Measurements from ENCODE around the gene CTBP1.
A peak's percentile ranks its signal among the peaks of the same experiment; 100 is the strongest.

Gene CTBP1

DNA sequence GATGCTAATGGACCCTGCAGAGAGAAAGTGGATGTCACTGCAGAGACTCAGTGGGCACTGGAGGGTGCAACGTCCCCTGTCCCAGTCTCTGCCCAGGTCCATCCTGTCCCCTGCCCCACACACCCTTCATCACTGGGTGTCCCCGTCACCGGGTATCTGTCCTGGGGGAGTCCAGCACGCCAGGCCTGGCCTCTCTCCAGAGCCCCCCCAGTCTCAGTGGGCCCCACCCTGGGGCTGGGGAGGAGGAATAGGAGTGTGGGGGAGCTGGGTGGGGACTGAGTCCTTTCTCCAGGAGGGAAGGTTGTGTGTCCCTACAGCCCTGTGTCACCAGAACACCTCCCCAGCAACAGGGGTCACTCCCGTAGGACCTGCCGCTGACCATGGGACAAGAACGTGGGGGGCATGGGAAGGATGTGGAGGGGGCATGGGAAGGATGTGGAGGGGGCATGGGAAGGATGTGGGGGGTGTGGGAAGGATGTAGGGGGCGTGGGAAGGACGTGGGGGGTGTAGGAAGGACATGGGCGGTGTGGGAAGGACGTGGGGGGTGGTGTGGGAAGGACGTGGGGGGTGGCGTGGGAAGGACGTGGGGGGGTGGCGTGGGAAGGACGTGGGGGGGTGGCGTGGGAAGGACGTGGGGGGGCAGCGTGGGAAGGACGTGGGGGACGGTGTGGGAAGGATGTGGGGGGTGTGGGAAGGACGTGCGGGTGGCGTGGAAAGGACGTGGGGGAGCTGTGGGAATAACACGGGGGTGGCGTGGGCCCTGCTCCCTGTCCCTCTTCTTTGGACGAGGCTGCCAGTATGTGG is 55.5 kb downstream of the CTBP1 start:
- DNase-seq = no peak

DNA sequence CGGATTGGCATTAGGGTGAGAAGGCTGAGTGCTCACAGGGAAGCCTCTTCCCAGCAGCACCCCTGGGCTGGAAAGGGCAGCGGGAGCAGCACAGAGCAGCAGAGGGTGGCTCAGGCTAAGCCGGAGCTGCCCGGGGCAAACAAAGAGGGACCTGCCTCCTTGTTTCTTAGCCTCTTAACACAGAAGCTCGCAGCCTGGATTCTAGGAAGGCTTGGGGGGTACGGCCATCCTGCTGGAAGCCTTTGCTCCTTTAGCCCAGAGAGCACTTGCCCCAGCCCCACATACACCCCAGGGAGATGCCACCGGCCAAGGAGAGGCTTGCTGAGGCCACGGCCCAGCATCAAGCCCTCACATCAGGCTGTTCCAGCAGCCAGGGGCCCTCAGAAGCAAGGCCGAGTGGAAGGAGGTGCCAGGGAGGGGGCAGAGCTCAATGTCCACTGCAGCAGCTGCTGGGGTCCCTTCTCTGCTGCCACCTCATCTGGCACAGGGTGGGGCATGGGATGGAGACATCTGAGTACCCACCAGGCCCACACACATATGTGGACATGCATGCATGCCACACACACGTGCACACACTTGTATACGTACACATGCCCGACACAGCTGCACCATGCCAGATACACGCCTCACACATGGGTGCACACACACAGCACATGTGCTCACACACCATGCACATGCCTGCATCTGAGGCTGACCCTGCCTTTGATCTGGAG is 56.3 kb downstream of the CTBP1 start:
- DNase-seq = no peak

DNA sequence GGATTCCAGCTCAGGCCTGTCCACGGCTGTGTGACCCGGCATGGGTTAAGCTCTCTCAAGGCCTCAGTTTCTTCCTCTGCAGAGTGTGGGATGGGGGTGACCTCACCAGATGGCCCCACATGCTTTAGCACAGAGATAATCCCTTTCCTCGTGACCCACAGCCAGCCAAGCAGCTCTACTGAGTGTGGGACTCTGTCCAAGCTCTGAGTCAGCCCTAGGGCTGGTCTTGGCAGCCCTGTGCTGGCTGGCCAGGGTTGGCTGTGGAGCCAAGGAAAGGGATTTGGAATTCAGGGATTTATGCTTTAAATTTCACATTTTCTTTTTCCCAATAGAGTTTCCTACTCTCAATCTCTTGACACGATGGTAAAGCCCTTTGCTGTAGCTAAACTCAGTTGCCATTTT is 56.8 kb downstream of the CTBP1 start:
- DNase-seq = no peak

DNA sequence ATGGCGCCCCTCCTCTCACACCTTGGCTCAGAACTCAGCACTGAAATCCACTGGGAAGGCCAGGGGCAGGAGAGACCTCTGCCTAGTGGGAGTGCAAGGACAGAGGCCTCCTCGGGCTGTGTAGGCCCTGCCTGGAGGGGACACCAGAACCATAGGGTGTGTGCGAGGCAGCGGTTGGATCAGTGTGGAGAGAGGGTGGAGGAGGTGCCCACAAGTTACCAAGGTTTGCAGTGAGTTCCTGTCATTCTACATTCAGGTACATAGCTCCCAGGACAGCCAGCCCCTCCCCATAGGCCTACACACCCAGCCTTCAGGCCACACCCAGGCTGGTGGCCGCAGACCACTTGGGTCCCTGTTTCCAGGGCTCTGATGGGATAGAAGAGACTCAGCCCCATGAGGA is 57.3 kb downstream of the CTBP1 start:
- no peak for DNase-seq

DNA sequence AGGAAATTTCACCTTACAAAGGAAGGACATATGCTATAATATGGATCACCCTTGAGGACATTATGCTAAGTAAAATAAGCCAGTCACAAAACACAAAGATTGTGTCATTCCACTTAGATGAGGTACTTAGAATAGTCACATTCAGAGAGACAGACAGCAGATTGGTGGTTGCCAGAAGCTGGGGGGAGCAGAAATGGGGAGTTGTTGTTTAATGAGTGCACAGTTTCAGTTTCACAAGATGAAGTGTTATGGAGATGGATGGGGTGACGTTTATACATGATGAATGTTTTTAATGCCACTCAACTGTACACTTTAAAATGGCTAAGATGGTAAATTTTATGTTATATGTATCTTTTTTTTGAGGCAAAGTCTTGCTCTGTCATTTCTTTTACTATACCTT is 61.7 kb downstream of the CTBP1 start:
- DNase-seq = peak; percentile 30

DNA sequence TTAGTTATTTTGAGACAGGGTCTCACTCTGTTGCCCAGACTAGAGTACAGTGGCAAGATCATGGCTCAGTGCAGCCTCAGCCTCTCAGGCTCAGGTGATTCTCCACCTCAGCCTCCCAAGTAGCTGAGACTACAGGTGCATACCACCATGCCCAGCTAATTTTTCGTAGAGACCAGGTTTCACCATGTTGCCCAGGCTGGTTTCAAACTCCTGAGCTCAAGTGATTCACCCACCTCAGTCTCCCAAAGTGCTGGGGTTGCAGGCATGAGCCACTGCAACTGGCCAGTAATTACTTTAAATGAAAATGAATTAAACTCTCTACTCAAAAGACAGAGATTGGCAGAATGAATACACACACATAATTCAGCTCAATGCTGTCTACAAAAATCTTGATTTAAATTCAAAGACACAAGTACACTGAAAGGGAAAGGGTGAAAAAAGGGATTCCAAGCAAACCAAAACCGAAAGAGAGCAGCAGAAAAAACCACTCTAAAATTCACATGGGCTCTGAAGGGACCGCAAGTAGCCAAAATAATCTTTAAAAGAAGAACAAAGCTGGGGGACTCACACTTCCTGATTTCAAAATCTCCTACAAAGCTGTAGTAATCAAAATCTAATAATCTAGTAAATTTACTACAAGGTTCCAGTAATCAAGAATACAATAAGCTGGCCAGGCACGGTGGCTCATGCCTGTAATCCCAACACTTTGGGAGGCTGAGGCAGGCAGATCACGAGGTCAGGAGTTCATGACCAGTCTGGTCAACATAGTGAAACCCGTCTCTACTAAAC is 64.8 kb downstream of the CTBP1 start:
- DNase-seq = no peak

DNA sequence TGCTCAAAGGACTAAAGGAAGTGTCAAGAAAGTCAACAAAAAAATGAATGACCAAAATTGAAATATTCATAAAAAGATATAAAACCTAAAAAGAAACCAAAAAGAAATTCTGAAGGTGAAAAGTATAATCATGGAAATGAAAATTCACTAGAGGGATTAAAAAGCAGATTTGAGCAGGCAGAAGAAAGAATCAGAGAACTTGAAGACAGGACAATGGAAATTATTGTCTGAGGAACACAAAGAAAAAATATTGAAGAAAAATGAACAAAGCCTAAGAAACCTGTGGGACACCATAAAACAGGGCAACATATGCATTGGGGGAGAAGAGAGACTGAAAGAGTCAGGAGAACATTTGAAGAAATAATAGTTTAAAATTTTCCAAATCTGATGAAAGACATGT is 66.6 kb downstream of the CTBP1 start:
- no peak for DNase-seq

DNA sequence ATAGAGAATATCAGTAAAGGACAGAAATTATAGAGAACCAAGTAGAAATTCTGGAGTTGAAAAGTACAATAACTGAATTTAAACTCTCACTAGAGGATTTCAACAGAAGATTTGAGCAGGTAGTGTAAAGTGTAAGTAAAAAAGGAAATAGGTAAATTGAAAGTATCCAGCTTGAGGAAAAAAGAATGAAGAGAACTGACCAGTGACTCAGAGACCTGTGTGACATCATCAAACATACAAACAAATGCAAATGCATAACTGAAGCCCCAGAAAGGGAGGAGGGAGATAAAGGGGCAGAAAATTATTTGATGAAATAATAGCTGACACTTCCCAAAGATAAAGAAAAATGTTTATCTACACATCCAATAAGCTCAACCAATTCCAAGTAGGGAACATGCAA is 68.3 kb downstream of the CTBP1 start:
- no peak for DNase-seq

DNA sequence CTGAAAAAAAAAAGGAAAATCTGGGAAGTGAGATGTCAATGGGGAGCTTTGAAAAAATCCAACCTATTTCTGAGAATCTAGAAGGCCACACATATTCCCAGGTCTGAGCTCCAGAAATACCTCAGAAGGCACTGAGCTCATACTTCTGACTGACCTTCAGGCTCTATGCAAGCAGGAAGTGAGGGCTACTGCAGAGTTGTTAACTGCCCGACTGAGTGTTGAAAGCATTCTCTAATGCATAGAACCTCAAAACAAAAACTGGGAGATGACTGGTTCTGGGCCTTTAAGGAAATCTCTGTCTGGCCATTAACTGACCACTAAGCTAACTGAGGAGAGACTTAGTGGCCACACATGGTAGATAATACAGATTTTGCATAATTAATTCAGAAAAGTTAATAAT is 69.0 kb downstream of the CTBP1 start:
- no peak for DNase-seq

DNA sequence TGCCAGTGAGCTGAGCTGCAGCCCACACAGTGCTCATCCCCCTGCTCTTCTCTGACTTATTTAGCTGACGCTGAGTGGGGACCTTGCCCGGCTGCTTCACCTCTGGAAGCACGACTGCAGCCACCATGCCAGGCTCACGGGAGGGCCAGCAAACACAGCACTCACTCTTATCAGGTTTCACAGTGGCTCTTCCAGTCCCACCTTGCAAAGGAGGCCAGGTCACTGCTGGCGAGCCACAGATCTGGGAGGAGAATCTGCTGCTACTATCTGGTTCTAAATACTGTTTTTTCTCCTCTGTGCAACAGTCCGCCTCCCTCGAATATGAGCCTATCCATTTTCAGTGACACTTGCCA is 69.9 kb downstream of the CTBP1 start:
- DNase-seq = no peak

DNA sequence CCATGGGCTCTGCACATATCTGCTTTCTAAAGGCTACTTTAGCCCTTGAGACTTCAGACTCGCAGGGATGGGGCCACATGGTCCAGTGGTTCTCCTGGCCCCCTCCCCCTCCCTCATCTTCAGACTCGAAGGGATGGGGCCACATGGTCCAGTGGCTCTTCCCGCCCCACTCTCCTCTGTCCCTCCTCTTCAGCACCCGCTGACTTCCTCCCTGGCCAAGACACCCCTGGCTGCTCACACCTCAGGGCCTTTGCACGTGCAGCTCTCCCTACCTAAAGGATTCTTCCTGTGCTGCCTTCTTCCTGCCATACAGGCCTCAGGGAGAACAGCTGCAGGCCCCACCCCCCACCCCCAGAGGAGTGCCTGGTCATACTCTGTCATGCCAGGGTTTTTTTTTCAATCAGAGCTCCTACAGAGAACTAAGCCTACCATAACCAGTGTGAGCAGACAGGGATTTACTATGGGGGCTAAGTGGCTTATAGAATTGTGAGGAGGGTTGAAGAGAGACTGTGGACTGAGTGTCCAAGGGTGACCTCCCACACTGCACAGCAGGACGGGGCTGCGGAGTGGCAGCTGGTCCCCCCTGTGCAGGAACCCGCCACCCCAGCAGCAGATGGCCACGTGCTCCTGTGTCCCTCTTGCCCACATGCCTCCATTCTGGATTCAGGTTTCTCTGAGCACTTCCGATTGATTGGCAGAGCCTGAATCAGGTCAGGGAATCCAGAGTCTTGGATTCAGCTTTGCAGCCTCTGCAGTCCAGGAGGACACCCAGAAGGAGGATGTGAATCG is 70.4 kb downstream of the CTBP1 start:
- DNase-seq = no peak

DNA sequence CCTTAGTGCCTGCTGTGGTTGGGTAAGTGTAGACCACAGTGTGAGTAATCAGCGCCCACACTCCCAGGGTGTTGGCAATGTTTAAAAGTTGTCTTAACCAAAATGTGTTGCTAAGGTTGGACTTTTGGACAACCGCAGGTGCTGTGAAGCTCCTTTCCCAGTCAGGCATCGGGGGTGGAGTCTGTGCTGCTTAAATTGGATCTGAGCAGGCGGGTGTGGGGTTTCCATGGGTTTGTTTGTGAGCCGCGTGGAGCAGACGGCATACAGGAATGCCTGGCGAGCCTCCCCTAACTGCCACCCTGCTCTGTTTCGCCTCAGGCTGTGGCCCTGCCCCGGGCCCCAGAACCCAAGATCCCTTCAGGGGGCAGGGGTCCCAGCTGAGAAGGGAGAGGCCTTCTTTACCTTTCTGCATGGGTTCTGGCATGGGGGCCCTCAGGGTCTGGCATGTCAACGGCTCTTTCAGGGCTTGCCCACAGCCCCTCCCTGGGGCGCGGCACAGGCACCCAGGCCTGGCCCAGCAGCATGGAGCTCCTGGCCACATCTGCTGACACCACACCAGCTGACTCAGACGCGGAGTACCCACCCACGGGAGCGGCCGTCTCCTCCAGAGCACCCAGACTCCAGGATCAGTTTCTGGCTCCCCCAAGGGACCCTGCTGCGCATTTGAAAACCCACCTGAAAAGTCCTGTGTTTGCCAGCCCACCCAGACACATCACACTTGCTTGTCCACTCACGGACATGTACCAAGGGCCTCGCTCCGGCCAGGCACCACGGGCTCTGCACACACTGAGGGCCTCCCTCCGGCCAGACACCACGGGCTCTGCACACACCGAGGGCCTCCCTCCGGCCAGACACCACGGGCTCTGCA is 71.4 kb downstream of the CTBP1 start:
- DNase-seq = no peak

DNA sequence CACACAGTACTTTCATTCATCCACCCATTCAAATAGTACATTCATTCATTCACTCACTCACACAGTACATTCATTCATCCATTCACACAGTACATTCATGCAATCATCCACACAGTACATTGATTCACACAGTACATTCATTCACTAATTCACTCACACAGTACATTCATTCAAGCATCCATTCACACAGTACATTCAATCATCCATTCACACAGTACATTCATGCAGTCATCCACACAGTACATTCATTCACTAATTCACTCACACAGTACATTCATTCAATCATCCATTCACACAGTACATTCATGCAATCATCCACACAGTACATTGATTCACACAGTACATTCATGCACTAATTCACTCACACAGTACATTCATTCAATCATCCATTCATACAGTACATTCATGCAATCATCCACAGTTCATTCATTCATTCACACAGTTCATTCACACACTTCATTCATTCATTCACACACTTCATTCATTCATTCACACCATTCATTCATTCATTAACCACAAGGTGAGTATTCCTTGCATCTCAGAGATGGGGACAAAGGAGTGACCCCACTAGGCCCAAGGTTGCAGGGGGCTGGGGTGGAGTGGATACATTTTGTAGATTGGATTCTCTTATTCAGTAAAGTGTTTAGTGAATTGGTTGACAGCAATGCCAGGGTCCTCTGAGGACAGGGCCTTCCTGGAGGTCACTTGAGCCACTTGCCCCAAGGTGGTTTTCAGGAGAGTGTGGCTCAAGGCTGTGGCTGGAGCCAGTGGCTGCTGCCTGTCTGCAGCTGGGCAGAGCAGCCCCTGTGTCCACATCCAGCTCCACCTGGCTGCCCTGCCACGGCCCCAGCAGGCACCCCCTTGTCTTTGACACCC is 72.3 kb downstream of the CTBP1 start:
- DNase-seq = no peak

DNA sequence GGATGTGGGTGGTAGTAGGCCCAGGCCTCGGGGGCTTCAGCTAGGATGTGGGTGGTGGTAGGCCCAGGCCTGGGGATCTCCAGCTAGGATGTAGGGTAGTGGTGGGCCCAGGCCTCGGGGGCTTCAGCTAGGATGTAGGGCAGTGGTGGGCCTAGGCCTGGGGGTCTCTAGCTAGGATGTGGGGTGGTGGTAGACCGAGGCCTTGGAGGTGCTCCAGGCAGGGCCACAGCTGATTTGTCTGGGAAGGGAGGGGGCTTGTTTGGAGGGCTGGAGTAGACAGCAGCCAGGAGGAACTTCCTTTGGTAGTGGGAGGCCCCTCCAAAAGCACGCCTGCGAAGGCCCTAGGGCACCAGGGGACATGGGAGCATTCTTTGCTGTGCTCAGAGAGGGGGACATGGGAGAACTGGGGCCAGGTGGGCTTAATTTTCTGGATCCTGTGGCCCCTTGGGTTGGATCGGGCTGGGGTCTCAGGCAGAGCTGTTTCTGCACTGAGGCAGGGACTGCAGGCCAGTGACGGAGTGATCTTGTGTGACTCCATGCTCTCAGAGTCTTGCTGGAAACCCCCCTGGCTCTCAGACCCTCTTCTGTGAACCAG is 73.2 kb downstream of the CTBP1 start:
- no peak for DNase-seq

DNA sequence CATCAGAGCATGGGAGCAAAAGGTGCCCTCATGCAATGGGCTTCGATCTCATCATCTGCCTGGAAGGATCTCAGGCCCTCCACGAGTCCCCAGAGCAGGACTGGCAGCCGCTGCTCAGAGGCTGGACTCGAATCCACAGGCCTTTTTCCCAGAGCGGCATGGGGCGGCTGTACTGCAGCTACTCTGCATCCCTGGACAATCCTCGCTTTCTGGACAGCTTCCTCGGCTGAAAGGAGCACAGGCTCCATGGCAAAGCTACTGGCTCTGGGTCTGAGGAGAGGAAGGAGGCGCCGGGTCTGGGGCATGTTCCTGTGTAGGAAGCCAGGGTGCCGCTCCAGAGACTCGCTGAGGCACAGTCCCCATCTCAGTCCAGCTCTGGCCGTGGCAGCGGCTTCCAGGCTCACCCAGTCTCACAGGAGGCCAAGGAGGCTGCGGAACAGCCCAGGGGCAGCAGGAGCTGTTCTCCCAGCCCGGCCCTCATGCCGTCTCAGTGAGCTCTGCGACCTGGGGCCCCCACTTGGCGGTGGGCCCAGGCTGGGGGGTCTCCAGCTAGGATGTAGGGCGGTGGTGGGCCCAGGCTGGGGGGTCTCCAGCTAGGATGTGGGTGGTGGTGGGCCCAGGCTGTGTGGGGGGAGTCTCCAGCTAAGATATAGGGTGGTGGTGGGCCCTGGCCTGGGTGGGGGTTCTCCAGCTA is 73.8 kb downstream of the CTBP1 start:
- DNase-seq = no peak

DNA sequence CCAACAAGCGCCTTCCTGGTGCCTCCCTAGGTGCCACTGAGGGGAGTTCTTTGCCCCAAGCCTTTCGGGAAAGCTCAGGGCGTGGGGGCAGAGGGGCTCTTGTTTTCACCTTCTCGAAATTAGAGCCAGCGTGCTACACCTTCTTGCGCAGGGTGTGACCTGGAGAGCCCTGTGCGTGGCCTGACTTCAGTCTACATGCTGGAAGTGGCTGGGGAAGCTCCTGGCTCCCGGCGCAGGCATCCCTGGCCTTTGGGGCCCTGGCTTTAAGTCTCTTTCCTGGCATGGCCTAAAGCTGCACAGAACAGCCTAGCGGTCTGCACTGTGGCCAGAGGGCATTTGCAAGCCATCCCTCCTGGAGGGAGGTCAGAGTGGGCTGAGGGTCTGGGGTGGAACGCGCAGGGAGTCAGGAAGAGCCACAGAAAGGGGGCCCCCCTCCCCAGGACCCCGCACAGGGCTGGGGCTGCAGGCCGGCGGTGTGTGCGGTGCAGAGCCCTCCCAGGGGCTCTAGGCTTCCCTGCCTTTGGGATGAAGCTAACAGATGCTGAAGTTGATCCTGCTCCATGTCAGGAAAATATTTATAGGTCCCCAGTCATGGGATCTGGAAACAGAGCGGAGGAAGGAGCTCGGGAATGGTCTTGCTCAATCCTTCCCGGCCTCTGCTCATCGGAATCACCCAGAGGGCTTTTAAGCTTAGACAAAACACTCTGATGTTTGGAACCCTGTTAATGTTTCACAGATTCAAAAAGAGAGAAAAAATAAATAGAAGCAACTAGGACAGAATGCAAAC is 75.8 kb downstream of the CTBP1 start:
- DNase-seq = no peak

DNA sequence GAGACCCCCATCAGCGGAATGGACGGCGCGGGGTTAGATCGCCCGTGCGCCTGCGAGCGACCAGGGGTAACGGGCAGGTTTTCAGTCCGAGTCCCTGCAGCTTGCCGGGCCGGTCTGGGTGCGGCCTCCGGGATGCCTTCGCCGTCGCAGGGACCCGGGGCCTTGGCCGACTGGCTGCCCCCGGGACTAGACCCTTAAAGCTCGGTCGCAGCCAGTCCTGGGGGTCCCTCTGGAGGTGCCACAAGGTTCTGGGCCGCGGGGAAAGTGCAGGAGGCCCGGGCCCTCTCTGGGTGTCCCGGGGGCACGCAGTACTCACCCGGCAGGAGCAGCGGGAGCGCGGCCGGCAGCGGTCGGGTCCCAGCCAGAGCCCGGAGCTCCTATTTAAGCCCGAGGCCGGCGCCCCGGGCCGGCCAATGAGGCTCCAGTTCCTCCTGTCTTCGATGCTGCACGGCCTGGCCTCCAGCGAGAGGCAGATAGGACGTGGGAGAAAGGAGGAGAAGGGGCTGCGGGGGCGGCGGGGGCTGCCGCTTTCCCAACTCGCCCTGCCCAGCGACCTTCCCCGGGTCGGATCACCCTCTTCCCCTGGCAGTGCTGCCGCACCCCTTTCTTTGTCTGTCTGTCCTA is 76.6 kb downstream of the CTBP1 start, which contains the start of gene SPON2:
Gene SPON2, minus strand, starts transcription at position 356 of the 624 bp plus-strand sequence.
- DNase-seq = no peak

Measured in activated CD4-positive, CD25-positive, alpha-beta regulatory T cell treated with anti-CD3 and anti-CD28 coated beads, Interleukin-2, amount 50 U/mL, for 72 hours (primary cell).